Measurements from ENCODE around the gene ANKRD13D. TPM values are rescaled to one million over a fixed set of nuclear protein-coding genes. Genes with fewer than 3 reads are reported as not detected.
"Not testable (repeated sequence)": the region's sequence is repeated elsewhere in the genome, so short reads cannot be mapped to it uniquely, and the experiment has no call there.

ANKRD13D gene
- polyA plus RNA-seq, 2 donors, result 36.8 to 87.3 TPM

DNA sequence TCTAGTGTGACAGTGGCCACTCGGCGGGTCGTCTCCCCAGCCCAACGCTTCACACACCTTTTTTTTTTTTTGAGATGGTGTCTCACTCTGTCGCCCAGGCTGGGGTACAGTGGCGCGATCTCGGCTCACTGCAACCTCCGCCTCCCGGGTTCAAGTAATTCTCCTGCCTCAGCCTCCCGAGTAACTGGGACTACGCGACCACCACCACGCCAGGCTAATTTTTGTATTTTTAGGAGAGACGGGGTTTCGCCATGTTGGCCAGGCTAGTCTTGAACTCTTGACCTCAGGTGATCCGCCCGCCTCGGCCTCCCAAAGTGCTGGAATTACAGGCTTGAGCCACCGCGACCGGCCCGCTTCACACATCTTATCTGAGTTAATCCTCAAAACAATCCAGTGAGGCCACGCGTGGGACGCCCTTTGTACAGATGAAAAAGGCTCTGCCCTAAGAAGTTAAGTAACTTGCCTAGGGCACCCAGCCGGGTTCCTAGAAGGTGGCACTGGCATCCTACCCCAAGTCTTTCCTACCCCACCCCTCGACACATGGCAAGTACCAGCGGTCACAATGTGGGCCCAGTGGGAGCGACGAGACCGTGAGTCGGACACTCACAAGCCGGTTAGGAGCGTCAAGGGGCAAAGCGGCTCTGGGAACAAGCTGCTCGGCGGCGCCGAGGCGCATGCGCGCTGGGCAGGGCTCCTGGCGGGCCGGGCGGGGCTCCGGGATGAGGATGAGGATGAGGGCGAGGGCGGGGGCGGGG lies 28.0 kb upstream of the ANKRD13D start:
- Histone ChIP-seq H3K27ac (ENCODE audit: low read depth in 2 of 2, low read length in 1 of 2) (peak overlapping the region; percentile 33 to 70), H3K4me1 (ENCODE audit: control insufficient read depth in 2 of 2, insufficient read depth in 2 of 2, low read length in 1 of 2) (peaks cover 8 to 32% of the 10 kb centered on the region in 2 donors)
- not testable (repeated sequence) for H3K36me3 ChIP-seq (ENCODE audit: control insufficient read depth in 2 of 2, insufficient read depth in 2 of 2, low read length in 1 of 2); H3K9me3 ChIP-seq (ENCODE audit: control insufficient read depth in 2 of 2, insufficient read depth in 1 of 2, low read depth in 1 of 2, low read length in 1 of 2); H3K4me3 ChIP-seq (ENCODE audit: low read depth in 1 of 2, low read length in 2 of 2); H3K27me3 ChIP-seq (ENCODE audit: control insufficient read depth in 1 of 2, insufficient read depth in 2 of 2, low read length in 2 of 2)
- WGBS, 2 donors, result 26 to 28% methylated on average over 48 to 50 of the region's 50 CpGs

DNA sequence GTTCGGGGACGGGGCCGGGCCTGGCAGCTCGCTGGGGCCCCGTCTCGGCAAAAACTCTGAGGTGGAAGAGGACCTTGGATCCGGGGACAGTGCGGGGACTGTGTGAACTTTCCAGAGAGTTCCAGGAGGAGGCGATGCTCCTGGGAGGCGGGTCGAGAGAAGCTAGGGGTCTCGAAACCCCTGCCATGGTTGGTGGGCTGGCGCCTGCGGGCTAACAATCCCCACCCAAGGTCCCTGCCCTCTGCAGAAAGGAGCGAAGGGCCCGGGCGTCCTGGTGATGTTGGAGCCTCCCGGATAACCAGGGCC lies 27.5 kb upstream of the ANKRD13D start:
- H3K27ac ChIP-seq (ENCODE audit: low read depth in 2 of 2, low read length in 1 of 2), result peak overlapping the region; percentile 33 to 98
- peaks cover 2 to 3% of the 10 kb centered on the region in 2 donors for H3K36me3 ChIP-seq (ENCODE audit: control insufficient read depth in 2 of 2, insufficient read depth in 2 of 2, low read length in 1 of 2)
- WGBS, 2 donors, result 11 to 16% methylated on average over 18 of the region's 18 CpGs
- peaks cover 8 to 32% of the 10 kb centered on the region in 2 donors for H3K4me1 ChIP-seq (ENCODE audit: control insufficient read depth in 2 of 2, insufficient read depth in 2 of 2, low read length in 1 of 2)
- H3K4me3 ChIP-seq (ENCODE audit: low read depth in 1 of 2, low read length in 2 of 2), result no peak overlapping the region
- no peaks in the 10 kb centered on the region for H3K9me3 ChIP-seq (ENCODE audit: control insufficient read depth in 2 of 2, insufficient read depth in 1 of 2, low read depth in 1 of 2, low read length in 1 of 2)
- H3K27me3 ChIP-seq (ENCODE audit: control insufficient read depth in 1 of 2, insufficient read depth in 2 of 2, low read length in 2 of 2), result no peaks in the 10 kb centered on the region

DNA sequence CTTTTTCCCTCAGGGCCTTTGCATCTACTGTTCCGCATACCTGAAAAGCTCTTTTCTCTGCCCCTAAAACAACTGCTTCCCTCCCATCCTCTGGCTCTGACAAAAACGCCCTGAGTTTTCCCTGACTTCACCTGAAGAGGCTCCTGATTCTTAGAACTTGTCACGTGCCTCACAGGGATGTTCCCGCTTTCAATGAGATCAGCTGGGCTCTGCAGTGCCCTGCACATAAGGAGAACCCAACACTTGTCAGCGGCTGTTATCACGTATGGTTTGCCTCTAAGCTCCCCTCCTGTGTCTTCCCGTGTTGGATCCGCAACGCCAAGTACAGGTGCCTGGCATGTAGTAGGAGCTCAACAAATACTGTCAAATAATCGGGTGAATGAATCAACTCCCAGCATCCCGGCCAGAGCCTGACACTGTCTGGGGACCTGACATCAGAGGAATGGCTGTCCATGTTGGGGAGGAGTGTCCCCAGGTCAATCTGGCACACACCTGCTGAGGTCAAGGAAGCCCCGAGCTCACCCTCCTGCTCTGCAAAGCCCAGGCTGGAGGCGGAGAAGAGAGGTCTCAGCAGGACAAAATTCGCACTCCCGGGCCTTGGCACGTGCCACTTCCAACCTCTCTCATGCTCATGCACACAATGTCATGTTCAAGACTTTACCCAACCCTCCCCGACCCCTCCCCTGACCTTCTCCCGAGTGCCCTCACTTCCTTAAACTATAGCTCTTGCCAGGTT lies 27.0 kb upstream of the ANKRD13D start:
- 36 to 38% methylated on average over 18 of the region's 18 CpGs for WGBS, 2 donors
- Histone ChIP-seq H3K27ac (ENCODE audit: low read depth in 2 of 2, low read length in 1 of 2) (peak overlapping the region; percentile 86 to 98), H3K27me3 (ENCODE audit: control insufficient read depth in 1 of 2, insufficient read depth in 2 of 2, low read length in 2 of 2) (no peaks in the 10 kb centered on the region), H3K4me1 (ENCODE audit: control insufficient read depth in 2 of 2, insufficient read depth in 2 of 2, low read length in 1 of 2) (peaks cover 8 to 32% of the 10 kb centered on the region in 2 donors), H3K36me3 (ENCODE audit: control insufficient read depth in 2 of 2, insufficient read depth in 2 of 2, low read length in 1 of 2) (peaks cover 0 to 2% of the 10 kb centered on the region in 2 donors), H3K4me3 (ENCODE audit: low read depth in 1 of 2, low read length in 2 of 2) (no peak overlapping the region), H3K9me3 (ENCODE audit: control insufficient read depth in 2 of 2, insufficient read depth in 1 of 2, low read depth in 1 of 2, low read length in 1 of 2) (no peaks in the 10 kb centered on the region)

DNA sequence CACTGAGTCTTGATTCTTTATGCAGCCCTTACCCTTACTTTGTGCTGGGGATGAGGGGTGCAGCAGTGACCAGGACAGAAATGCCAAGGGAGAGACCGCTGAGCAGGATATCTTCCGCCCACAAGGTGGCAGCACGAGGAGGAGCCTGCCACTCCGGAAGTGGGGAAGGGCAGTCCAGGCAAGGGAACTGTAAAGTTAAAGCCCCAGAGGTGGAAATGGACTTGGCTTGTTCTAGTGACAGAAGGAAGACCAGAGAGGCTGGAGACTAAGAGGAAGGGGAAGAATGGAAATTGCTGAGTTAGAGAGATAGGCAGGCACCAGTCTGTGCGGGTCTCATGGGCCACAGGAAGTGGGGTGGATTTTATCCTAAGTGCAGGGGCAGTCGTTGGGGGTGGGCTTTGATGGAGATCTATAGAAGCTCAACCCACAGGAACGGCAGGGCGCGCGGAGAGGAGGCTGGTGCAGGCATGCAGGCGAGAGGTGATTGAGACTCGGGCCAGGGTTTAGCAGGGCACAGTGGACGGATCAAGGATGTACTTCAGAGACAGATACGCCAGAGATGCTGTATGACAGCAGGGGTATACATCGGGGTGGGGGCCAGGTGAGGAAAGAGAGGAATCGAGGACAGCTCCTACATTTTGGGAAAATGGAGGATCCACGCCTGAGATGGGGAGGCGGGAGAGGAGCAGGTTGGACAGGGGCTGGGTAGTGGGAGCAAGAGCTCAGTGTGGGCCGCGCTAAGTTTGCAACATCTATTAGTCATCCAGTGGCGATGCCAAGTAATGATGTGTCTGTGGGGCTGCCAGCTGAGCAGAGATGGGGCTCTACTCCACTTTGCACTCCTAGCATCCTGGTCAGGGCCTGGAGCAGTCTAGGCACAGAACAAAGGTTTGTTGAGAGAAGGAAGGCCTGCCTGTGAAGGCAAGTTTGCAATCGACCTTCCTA lies 26.1 kb upstream of the ANKRD13D start:
- Histone ChIP-seq H3K27me3 (ENCODE audit: control insufficient read depth in 1 of 2, insufficient read depth in 2 of 2, low read length in 2 of 2) (no peaks in the 10 kb centered on the region), H3K36me3 (ENCODE audit: control insufficient read depth in 2 of 2, insufficient read depth in 2 of 2, low read length in 1 of 2) (peaks cover 0 to 6% of the 10 kb centered on the region in 2 donors), H3K27ac (ENCODE audit: low read depth in 2 of 2, low read length in 1 of 2) (peak overlapping the region; percentile 86 to 98), H3K9me3 (ENCODE audit: control insufficient read depth in 2 of 2, insufficient read depth in 1 of 2, low read depth in 1 of 2, low read length in 1 of 2) (no peaks in the 10 kb centered on the region), H3K4me1 (ENCODE audit: control insufficient read depth in 2 of 2, insufficient read depth in 2 of 2, low read length in 1 of 2) (peaks cover 11 to 36% of the 10 kb centered on the region in 2 donors), H3K4me3 (ENCODE audit: low read depth in 1 of 2, low read length in 2 of 2) (no peak overlapping the region)
- 27 to 30% methylated on average over 22 of the region's 22 CpGs for WGBS, 2 donors

DNA sequence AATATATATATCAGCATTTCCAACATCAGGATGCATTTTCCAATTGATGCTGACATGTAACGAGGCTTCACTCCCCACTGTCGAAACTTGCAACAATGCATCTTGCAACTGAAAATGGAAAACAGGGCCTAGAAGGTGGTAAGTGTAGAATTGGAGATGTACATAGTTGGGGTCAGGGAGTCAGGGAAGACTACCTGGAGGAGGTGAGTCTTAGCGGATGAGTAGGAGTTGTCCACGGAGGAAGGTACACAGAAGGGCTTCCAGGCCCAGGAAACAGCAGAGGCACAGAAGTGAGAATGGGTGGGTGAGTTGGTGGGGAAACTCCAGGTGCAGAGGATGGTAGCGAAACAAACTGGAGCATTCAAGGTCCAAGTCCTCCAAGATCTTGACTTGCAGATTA lies 24.8 kb upstream of the ANKRD13D start:
- H3K27ac ChIP-seq (ENCODE audit: low read depth in 2 of 2, low read length in 1 of 2), result peak overlapping the region; percentile 86 to 98
- peaks cover 18 to 40% of the 10 kb centered on the region in 2 donors for H3K4me1 ChIP-seq (ENCODE audit: control insufficient read depth in 2 of 2, insufficient read depth in 2 of 2, low read length in 1 of 2)
- 93 to 97% methylated on average over 5 of the region's 5 CpGs for WGBS, 2 donors

DNA sequence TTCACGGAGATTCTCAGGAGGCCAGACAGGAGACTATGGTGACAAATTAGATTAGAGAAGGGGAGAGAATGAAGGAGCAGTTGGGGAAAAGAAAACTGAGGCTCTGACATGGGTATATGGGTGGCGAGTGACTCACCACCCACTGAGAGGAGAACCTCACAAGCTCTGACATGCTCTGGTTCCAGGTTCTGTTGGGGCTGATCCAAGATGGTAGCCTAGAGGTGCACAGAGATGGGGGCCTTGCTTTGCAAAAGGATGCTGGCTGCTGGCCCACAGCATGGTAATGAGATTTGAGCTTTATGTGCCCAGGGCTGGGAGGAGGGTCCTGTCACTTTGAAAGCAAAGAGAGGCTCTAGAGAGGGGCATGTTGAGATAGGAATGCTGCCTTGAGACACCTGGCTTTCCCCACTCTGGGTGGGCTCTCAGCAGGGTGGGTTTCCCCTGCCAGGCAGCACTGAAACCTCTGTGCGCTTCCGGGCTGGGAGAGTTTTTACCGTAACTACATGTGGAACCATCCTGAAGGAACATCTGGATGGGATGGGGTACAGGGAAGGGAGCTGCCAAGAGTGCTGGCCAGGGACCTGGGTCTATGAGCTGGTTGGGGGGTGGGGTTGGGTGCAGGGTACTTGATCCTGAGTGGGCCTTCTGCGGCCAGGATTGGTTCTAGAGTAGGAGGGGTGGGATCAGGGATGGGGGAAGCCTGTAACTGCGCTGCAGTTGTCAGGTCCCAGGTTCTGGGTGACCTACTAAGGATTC lies 24.0 kb upstream of the ANKRD13D start:
- WGBS, 2 donors, result 82 to 83% methylated on average over 7 of the region's 7 CpGs
- H3K4me1 ChIP-seq (ENCODE audit: control insufficient read depth in 2 of 2, insufficient read depth in 2 of 2, low read length in 1 of 2), result peaks cover 26 to 48% of the 10 kb centered on the region in 2 donors
- H3K9me3 ChIP-seq (ENCODE audit: control insufficient read depth in 2 of 2, insufficient read depth in 1 of 2, low read depth in 1 of 2, low read length in 1 of 2), result no peaks in the 10 kb centered on the region
- H3K27ac ChIP-seq (ENCODE audit: low read depth in 2 of 2, low read length in 1 of 2), result peak overlapping the region; percentile 47 to 98
- H3K27me3 ChIP-seq (ENCODE audit: control insufficient read depth in 1 of 2, insufficient read depth in 2 of 2, low read length in 2 of 2), result no peaks in the 10 kb centered on the region
- H3K36me3 ChIP-seq (ENCODE audit: control insufficient read depth in 2 of 2, insufficient read depth in 2 of 2, low read length in 1 of 2), result peaks cover 0 to 19% of the 10 kb centered on the region in 2 donors
- no peak overlapping the region for H3K4me3 ChIP-seq (ENCODE audit: low read depth in 1 of 2, low read length in 2 of 2)

More for the DNA sequence above, 24.8 kb upstream of the ANKRD13D start:
- Histone ChIP-seq H3K36me3 (ENCODE audit: control insufficient read depth in 2 of 2, insufficient read depth in 2 of 2, low read length in 1 of 2) (peaks cover 0 to 15% of the 10 kb centered on the region in 2 donors), H3K27me3 (ENCODE audit: control insufficient read depth in 1 of 2, insufficient read depth in 2 of 2, low read length in 2 of 2) (no peaks in the 10 kb centered on the region), H3K4me3 (ENCODE audit: low read depth in 1 of 2, low read length in 2 of 2) (no peak overlapping the region), H3K9me3 (ENCODE audit: control insufficient read depth in 2 of 2, insufficient read depth in 1 of 2, low read depth in 1 of 2, low read length in 1 of 2) (no peaks in the 10 kb centered on the region)

DNA sequence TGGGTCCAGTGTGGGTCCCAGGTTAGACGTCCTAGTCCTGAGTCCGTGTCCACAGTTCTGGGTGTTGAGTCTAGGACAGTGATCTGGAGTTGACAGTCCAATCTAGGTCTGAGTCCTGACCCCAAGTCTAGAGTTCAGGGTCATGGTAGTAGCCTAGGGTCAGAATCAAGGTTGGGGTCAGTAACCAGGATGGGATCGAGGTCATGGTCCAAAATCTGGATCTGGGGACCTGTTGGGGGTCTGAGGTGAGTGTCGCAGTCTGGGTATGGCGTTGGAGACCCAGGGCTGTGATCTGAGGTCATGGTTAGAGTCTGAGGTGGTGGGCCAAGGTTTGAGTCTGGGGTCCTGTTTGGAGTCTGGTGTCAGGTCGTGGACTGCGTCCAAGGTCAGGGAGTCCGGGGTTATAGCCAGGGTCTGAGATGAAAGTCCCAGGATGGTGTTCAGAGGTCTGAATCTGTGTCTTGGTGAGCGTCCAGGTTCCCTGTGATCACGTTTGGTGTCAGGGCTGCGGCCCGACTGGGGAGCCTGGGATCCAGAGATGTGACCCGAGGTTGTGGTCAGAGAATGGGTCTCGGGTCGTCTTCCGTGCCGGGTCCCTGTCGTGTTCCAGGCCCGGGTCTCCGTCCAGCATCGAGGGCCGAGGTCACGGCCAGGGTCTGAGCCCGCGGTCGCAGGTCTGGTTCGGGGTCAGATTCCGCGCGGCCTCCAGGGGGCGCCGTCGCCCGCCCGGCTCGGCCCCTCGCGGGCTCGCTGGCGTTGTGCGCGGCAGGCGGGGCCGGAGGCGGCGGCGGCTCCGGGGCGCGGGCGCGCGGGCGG lies 23.3 kb upstream of the ANKRD13D start:
- Histone ChIP-seq H3K36me3 (ENCODE audit: control insufficient read depth in 2 of 2, insufficient read depth in 2 of 2, low read length in 1 of 2) (peaks cover 0 to 19% of the 10 kb centered on the region in 2 donors), H3K27ac (ENCODE audit: low read depth in 2 of 2, low read length in 1 of 2) (peak overlapping the region; percentile 88 to 90), H3K4me3 (ENCODE audit: low read depth in 1 of 2, low read length in 2 of 2) (peak overlapping the region in 1 of 2 donors; percentile 61), H3K4me1 (ENCODE audit: control insufficient read depth in 2 of 2, insufficient read depth in 2 of 2, low read length in 1 of 2) (peaks cover 27 to 56% of the 10 kb centered on the region in 2 donors), H3K9me3 (ENCODE audit: control insufficient read depth in 2 of 2, insufficient read depth in 1 of 2, low read depth in 1 of 2, low read length in 1 of 2) (no peaks in the 10 kb centered on the region), H3K27me3 (ENCODE audit: control insufficient read depth in 1 of 2, insufficient read depth in 2 of 2, low read length in 2 of 2) (no peaks in the 10 kb centered on the region)
- 10 to 19% methylated on average over 31 to 54 of the region's 54 CpGs for WGBS, 2 donors

DNA sequence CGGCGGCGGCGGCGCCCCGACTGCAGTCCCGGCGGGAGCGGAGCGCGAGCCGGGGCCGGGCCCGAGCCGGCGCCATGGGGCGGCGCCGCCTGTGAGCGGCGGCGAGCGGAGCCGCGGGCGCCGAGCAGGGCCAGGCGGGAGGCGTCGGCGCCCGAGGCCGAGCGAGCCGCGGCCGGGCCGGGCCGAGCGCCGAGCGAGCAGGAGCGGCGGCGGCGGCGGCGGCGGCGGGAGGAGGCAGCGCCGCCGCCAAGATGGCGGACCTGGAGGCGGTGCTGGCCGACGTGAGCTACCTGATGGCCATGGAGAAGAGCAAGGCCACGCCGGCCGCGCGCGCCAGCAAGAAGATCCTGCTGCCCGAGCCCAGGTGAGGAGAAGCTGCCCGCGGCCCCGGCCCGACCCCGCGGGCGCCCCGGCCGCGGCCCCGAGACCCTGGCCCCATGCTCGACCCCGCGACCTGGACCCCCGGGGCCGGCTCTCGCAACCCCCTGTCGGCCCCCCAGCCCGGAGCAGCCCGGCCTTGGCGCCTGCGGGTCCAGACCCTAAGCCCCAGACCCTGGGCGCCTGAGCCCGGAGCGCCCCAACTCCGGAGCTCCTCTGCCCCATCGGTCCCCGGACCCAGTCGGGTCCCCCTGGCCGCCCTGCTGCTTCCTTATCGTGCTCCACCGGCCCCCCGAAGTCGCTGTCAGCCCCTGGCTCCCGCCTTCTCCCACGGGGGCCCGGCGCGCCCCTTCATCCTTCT lies 22.5 kb upstream of the ANKRD13D start, which contains the start of gene GRK2:
TSS of gene GRK2 (plus strand) at position 25 of the 739 bp plus-strand sequence. CDS start at position 252, 227 bp downstream.
- no peaks in the 10 kb centered on the region for H3K9me3 ChIP-seq (ENCODE audit: control insufficient read depth in 2 of 2, insufficient read depth in 1 of 2, low read depth in 1 of 2, low read length in 1 of 2)
- no peaks in the 10 kb centered on the region for H3K27me3 ChIP-seq (ENCODE audit: control insufficient read depth in 1 of 2, insufficient read depth in 2 of 2, low read length in 2 of 2)
- peaks cover 23 to 57% of the 10 kb centered on the region in 2 donors for H3K4me1 ChIP-seq (ENCODE audit: control insufficient read depth in 2 of 2, insufficient read depth in 2 of 2, low read length in 1 of 2)
- H3K27ac ChIP-seq (ENCODE audit: low read depth in 2 of 2, low read length in 1 of 2), result peak within 1 kb of the TSS; percentile 88 to 91
- H3K4me3 ChIP-seq (ENCODE audit: low read depth in 1 of 2, low read length in 2 of 2), result peak within 1 kb of the TSS; percentile 61 to 90
- 0 to 1% methylated on average over 36 to 103 of the region's 103 CpGs for WGBS, 2 donors
- H3K36me3 ChIP-seq (ENCODE audit: control insufficient read depth in 2 of 2, insufficient read depth in 2 of 2, low read length in 1 of 2), result peaks cover 0 to 21% of the 10 kb centered on the region in 2 donors
